Amniotic stem cell (primary cell): ENCODE results near the gene FBXO22.
"Not testable (repeated sequence)": the region's sequence is repeated elsewhere in the genome, so short reads cannot be mapped to it uniquely, and the experiment has no call there.

Source experiments
- DNase-seq: peaks from one replicate; lab custom pipeline; 2025; lab: John Stamatoyannopoulos, UW

FBXO22 gene

GRCh38 chr15:75903331-75904239 is at the start of gene FBXO22:
TSS of gene FBXO22 (plus strand) at chr15:75903878. CDS start at chr15:75903964, 86 bp downstream.
- peak; percentile 66 for DNase-seq

DNA sequence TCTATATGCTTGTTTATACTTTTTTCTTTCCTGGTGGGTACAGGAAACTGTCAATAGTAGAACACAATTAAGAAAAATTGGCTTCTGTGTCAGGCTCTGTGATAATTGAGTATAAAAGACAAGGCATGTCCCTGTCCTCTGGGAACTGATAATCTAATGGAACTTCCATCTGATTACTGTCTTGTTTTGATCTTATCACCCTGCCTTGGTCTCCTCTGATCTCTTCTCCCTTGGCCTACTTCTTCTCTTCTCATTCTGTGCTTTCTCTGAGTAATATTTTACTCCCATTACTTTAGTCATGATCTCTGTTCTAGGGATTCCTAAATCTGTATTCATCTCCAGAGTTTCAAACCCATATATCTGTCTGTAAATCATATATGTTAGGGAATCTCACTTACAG is 45.8 kb upstream of the FBXO22 start:
- no peak for DNase-seq

- no peak for DNase-seq
These were observed 41.8 kb upstream of the FBXO22 start for GRCh38 chr15:75861750-75862402.

DNA sequence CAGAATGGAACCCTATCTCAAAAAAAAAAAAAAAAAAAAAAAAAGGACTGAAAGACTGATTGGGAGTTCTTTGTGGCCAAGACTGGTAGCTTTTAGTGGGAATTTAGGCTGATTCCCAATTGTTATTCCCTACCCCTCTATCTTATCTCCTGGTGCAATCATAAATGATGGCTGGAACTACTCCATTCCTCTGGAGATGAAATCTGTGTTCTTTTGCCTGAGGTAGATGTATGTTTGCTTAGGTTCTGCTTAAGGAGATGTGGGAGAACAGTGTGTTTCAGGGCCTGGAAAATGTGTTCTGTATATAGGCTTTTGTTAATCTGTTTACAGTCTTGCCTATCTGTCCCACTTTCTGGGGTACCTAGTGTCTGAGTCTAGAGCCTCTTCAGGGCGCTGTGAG is 40.9 kb upstream of the FBXO22 start:
- DNase-seq: no peak

GRCh38 chr15:75864213-75865059 is 39.2 kb upstream of the FBXO22 start:
- no peak for DNase-seq

DNA sequence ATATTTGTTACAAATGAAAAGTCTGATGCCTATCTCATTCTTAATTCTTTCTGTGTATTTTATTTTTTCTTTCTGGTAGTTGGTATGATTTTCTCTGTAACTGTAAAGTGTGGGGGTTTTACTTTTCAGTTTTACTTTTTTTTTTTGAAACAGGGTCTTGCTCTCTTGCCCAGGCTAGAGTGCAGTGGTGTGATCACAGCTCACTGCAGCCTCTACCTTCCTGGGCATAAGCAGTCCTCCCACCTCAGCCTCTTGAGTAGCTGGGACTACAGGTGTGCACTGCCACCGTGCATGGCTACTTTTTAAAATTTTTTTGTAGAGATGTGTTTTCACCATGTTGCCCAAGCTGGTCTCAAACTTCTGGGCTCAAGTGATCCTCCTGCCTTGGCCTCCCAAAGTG is 37.6 kb upstream of the FBXO22 start:
- DNase-seq: not testable (repeated sequence)

GRCh38 chr15:75866916-75867315 is 36.8 kb upstream of the FBXO22 start:
- DNase-seq: no peak

GRCh38 chr15:75867449-75867848 is 36.2 kb upstream of the FBXO22 start:
- DNase-seq: no peak

GRCh38 chr15:75868019-75868418 is 35.7 kb upstream of the FBXO22 start:
- no peak for DNase-seq

- DNase-seq: no peak
These were observed 34.2 kb upstream of the FBXO22 start for GRCh38 chr15:75869446-75869845.

DNA sequence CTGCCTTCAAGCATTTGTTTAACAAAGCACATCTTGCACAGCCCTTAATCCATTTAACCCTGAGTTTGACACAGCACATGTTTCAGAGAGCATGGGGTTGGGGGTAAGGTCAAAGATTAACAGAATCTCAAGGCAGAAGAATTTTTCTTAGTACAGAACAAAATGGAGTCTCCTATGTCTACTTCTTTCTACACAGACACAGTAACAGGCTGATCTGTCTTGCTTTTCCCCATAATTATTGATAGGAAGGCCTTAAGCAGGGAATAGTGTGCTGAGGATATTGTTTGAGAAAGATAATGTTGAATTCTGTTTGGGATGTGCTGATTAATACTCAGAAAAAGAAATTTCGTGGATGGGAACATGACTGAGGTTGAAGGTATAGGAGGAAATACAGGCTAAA is 32.1 kb upstream of the FBXO22 start:
- not testable (repeated sequence) for DNase-seq

DNA sequence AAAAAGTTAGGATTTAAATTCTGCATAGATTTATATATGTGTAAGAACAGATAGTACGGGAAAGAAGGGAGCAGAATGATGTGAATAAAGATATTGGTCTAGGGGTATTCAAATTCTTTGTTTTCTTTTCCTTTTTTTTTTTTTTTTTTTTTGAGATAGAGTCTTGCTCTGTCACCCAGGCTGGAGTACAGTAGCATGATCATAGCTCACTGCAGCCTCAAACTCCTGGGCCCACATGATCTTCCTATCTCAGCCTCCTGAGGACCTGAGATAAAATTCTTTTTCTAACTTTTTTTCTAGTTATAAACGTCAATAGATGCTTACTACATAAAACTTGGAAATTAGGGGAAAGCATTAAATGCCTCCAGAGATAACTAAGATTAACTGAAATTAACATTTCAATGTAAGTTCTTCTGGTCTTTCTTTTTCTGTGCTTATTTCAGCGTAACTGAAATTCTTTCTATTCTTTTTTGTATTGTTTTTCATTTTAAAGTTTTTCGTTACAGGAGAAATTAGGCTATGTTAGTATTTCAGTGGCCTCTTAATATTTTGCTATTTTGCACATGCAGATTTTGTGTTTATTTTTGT is 31.2 kb upstream of the FBXO22 start:
- DNase-seq: no peak

GRCh38 chr15:75884041-75884440 is 19.6 kb upstream of the FBXO22 start:
- no peak for DNase-seq

DNA sequence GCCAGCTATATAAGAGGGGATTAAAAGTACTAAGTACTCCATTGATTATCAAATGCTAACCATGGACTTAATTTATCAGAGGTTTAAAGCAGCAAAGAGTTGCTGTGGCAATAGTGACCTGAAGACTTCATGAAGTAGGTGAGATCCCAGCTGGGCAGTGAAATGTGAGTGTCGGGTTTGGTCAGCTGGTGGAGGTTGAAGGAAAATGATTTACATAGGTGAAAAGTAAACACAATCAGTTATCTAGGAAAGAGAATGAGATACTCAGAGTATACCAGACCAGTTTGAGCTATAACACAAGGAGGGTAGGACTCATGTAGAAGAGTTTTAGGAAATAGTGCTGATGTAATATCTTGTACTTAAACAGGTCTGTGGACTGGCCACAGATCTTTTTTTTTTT is 16.5 kb upstream of the FBXO22 start:
- DNase-seq: no peak

GRCh38 chr15:75891895-75892294 is 11.8 kb upstream of the FBXO22 start:
- peak; percentile 56 for DNase-seq

- DNase-seq: no peak
These were observed 7.9 kb upstream of the FBXO22 start for GRCh38 chr15:75895731-75896130.

DNA sequence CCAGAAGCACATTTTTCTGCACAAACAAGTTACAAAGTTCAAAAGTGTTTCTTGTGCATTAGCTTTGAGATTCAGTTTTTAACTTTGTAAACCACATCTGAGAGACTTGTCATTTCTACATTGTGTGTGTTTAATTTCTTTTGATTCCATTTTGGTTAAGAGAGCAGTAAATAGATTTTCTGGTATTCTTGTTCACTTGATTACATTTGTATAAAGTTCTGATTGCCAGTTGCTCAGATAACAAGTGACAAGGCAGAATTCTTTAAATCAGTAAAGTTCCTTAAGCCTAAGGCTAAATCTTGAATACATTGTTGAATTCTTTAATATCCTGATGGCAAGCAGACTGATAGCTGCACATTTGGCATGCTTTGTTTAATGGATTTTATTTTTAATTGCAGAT is 3.1 kb upstream of the FBXO22 start:
- DNase-seq: no peak

- DNase-seq: no peak
These were observed 1.5 kb upstream of the FBXO22 start for GRCh38 chr15:75902129-75902557.

GRCh38 chr15:75905231-75905630 is 1.6 kb downstream of the FBXO22 start:
- DNase-seq: no peak

DNA sequence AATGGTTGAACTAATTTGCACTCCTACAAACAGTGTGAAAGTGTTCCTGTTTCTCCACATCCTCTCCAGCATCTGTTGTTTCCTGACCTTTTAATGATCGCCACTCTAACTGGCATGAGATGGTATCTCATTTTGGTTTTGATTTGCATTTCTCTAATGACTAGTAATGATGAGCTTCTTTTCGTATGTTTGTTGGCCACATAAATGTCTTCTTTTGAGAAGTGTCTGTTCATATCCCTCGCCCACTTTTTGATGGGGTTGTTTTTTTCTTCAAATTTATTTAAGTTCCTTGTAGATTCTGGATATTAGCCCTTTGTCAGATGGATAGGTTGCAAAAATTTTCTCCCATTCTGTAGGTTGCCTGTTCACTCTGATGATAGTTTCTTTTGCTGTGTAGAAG is 6.7 kb downstream of the FBXO22 start:
- not testable (repeated sequence) for DNase-seq

DNA sequence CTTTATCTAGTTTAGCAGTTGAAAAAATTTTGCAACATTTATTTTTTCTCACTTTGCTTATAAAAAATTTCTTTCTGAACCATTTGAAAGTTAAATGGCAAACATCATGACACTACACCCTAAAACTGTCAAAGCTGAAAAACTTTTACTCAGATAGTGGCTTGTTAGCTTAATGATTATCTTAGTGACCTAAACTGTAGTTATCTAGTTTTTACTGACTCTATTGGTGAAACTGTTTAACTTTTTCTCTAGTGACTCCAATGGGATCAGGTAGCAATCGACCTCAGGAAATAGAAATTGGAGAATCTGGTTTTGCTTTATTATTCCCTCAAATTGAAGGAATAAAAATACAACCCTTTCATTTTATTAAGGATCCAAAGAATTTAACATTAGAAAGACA is 13.3 kb downstream of the FBXO22 start:
- DNase-seq: no peak

GRCh38 chr15:75918135-75918534 is 14.5 kb downstream of the FBXO22 start:
- no peak for DNase-seq
